T1000 (cell line): ENCODE data around the gene CDH4.

Experiments used
- DNase-seq: peaks from one replicate; lab custom pipeline; 2025; ENCODE audit warnings: mixed read lengths; lab: John Stamatoyannopoulos, UW

Gene CDH4

DNA sequence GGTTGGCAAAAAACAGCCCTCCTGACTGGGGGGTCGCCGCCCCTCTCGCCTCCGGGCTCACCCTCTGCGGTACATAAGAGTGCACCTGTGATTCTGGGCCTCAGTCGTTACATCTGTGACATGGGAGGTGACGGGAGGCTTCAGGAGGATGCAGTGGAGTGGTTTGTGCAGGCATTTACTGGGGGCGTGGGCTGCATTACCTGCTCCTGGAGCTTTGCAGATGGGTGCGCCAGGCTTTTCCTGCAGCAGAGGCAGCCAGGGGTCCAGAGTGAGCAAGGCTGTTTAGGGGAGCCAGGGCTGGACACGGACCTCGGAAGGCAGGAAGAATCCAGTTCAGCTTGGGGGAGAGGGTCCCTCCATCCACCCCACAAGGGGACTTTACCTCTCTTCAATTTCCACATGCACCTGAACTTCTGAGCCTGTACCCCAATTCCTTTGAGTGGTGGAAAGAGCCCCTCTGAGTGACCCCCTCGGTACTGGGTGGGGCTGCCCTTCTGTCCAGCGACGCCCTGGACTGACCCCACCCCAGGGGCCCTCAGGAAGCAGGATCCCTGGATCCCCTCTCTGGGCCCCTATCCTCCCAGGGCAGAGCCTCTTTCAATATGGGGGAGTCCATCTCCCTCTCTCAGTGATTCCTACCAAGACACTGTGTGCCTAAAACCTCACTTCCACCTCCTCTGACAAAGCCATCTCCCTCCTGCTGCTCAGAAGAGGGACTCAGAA, 679.6 kb downstream of the CDH4 start:
- DNase-seq, result no peak

GRCh38 chr20:61932199-61932592, 680.1 kb downstream of the CDH4 start:
- DNase-seq, result no peak

- DNase-seq, result no peak
These were observed 680.8 kb downstream of the CDH4 start for GRCh38 chr20:61932711-61933480.

- DNase-seq, result no peak
These were observed 681.5 kb downstream of the CDH4 start for GRCh38 chr20:61933481-61933950.

- DNase-seq, result no peak
These were observed 682.1 kb downstream of the CDH4 start for GRCh38 chr20:61933951-61934715.

- no peak for DNase-seq
These were observed 682.9 kb downstream of the CDH4 start for GRCh38 chr20:61934716-61935530.

GRCh38 chr20:61935926-61936700, 684.1 kb downstream of the CDH4 start:
- DNase-seq, result no peak

GRCh38 chr20:61936701-61937131, 684.7 kb downstream of the CDH4 start:
- DNase-seq, result no peak

DNA sequence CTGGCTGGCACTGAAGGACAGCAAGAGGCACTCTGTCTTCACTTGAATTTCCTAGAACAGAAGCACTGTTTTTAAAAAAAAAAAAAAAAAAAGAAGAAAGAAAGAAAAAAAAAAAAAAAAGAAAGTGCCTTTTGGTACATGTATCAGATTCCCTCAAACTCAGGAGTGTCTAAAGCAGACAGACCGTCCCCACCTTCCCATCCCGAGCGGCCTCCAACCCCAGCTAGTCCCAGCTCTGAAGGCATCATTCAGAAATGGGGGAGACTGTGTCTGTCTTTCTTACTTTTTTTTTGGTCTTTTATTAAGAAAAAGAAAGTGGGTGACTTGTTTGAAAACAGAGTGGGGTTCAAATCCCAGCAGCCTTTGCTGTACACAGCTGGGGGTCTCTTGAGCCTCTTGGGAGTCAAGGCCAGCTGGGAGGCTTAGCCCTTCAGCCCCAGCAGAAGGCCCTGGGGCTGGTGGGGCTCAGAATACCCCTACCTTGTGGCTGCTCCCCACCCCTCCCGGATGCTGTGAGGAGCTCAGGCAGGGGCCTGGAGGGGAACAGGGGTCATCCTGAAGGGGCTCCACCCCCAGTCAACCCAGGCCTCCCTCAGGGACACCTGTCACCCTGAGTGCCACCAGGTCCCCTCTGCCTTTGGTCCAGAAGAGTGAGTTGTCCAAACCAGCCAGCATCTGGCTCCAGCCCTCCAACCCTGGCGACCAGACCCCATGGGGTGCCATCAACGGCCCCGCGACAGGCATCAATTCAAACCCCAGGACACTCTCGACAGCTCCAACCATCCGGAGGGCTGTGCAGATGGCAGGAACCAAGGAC, 685.3 kb downstream of the CDH4 start:
- DNase-seq, result no peak

- no peak for DNase-seq
These were observed 686.1 kb downstream of the CDH4 start for GRCh38 chr20:61937963-61938838.

DNA sequence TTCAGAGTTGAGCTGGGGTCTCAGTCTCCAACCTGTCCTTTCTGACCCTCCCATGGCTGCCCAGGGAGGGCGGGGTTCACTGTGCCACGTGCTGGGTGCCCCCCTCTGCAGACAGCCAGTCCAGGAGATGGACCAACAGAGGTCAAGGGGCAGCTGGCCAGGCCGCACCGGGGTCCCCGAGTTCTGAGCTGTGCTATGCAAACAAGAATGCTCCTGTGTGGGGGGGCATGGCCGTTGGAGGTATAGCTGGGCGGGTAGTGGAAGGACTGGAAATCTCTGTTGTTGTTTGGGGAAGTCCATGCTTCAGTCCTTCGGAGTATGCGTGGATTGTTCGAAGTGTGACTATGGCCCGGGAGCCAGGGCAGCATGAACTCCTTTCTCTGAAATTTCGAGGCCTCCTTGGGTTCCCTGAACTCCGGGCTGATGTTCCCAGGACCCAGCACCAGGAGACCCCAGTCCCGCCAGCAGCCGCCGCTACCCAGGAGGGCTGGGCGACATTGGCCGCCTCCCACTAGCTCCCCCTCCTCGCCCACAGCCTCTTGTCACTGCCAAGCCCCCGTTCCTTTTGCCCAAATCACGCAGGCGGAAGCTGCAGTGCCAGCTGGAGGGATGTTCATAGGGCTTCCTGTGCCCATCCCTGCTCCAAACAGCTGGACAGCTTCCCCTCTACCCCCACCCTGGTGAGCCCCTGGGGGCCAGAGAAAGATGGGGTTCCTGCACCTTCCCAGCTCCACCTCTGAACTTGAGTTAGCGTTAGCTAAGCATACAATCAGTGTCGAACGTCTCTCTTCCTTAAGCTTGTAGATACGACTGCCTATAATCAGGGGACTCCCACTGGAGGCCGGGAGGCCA, 687.0 kb downstream of the CDH4 start:
- no peak for DNase-seq

DNA sequence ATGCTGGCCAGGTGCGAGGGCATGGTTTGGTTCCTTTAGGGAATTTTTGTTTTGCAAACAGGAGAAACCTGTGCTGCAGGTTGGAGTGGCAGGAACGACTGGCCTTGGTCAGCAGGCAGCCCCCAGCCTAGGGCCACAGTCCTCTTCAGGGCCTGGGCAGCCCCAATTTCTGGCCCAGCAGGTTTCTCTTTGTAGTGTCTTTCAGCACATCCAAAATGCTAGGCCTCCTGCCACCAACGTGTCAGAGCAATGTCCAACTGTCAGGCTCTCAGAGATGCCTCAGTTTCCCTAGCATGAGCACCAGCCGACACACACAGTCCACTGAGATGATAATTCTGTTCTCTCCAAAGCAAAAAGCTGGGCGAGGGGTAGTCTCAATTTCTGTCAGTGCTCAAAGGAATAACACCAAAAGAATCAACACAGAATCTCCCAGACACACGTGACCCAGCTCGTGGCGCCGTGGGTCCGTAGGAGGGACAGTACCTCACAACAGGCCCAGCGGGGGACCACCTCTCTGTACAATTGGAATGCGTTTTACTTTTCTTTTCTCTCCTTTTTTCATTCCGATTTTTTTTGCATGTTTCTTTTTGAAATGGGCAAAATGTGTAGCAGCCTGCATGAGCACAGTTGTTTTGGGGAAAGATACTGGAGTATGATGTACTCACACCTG, 687.8 kb downstream of the CDH4 start:
- no peak for DNase-seq

DNA sequence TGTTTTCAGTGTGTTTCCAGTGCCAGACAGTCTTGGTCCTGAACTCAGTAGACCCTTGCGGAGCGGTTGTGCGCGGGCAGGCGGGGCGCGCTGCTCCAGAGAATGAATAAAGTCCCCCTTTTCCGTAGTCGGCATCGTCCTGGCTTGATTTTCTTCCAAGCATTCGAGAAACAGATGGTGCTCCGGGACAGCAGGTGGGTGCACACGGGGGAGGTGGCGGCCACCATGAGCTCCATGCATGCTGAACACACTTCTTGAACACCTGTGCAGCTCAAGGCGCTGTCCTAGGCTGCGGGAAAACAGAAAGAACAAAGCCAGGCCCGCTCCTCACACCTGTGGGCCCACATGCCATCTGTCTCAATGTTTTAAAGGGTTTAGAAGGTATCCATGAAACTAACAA, 688.4 kb downstream of the CDH4 start:
- no peak for DNase-seq

DNA sequence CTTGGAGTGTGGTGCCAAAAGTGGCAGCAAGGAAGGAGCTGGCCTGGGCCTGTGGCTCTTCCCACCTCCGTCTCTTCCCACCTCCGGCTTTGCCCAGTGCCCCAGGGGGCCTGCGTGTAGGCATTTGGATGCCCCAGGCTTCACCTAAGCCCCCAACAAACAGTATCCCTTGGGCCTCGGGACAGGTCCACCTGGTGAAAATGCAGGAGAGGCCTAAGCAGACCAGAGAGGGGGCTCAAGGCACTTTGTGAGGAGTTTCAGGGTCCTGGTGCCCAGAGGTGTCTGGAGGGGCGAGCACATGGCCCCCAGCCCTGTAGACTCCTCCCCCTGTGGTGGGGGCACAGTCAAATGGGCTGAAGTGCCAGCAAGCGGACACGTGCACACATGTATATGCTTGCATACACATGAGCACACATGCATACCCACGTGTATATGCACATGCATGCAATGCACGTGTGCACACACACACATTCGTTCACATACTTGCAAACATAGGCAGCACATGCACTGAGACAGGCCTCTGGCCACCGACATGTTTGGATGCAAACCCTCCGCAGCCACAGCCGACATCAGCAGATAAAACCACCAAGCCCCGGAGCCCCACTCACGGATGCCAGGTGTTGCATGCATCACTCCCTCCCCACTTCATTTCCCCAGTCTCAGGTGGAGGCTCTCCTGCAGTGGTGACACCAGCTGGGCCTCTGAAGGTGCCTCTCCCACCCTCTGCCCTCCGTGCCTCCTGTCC, 689.1 kb downstream of the CDH4 start:
- no peak for DNase-seq

- DNase-seq, result no peak
These were observed 689.8 kb downstream of the CDH4 start for GRCh38 chr20:61941721-61942405.

DNA sequence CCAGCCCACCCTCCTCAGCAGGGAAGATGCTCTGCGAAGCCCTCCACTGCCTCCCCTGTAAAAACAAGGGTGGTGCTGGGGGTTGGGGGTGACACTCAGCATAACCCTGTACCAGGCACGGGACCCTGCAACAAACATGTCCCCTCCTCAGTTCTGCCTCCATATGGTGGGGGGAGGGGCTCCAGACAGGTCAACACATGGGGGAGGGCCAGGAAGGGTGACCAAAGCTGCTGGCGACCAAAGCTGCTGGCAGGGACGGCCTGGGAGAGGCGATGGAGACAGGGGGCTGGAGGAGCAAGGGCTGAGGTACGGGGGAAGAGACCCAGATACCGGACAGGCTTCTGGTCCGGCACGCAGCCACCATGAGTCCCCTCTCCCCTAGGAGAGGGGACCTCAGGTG, 690.5 kb downstream of the CDH4 start:
- no peak for DNase-seq
